HEK293 (cell line): ENCODE results near the gene REC8.

Experiments
- CTCF ChIA-PET: fragments of 350-600 bp; formaldehyde crosslinking; extraction: SDS; loops from one replicate; lab custom pipeline; 2021; ENCODE audit warnings: antibody characterized with exemption; lab: Yijun Ruan, JAX
- POLR2A ChIA-PET: fragments of 300-600 bp; formaldehyde crosslinking; extraction: SDS; loops from one replicate; lab custom pipeline; 2020; ENCODE audit warnings: antibody characterized with exemption, inconsistent platforms; lab: Yijun Ruan, JAX
- H3K27ac ChIP-seq: fragments of 200-500 bp; sonication (Bioruptor generic); 2 replicates; pipeline ENCODE4 v1.5.1; 2014; ENCODE audit warnings: low read depth, low read length, control low read depth, inconsistent platforms; ENCODE audit errors: extremely low read depth
- H3K36me3 ChIP-seq, 2 experiments: fragments of 200-500 bp in 1 of 2; sonication (Bioruptor generic) in 1 of 2; 1 replicate in 1 of 2; 2 replicates in 1 of 2; pipeline ENCODE4 v1.5.1; 2014 to 2017; ENCODE audit warnings: inconsistent platforms in 2 of 2, low read length in 2 of 2; ENCODE audit not compliant: control insufficient read depth in 2 of 2, insufficient read depth in 1 of 2
- H3K4me1 ChIP-seq: fragments of 200-500 bp; sonication (Bioruptor generic); 2 replicates; pipeline ENCODE4 v1.5.1; 2014; ENCODE audit warnings: mild to moderate bottlenecking, low read length, inconsistent platforms; ENCODE audit not compliant: control insufficient read depth, insufficient read depth
- H3K4me3 ChIP-seq: 2 replicates; pipeline ENCODE4 v1.5.1; 2011; ENCODE audit warnings: low read depth, mild to moderate bottlenecking, control low read depth, low read length, moderate library complexity
- H3K9me3 ChIP-seq: fragments of 200-500 bp; sonication (Bioruptor generic); 2 replicates; pipeline ENCODE4 v1.5.1; 2014; ENCODE audit warnings: low read depth, low read length, inconsistent platforms; ENCODE audit not compliant: control insufficient read depth, insufficient read depth
- KLF9 ChIP-seq: fragments of 450-650 bp; formaldehyde crosslinking; IDR thresholded peaks from 2 replicates; pipeline ENCODE4 v1.5.1; 2016; ENCODE audit warnings: missing biosample characterization, missing genetic modification characterization, low read depth
- MEIS1 ChIP-seq: sonication (generic); formaldehyde crosslinking; IDR thresholded peaks from 2 replicates; pipeline ENCODE4 v1.8.1; 2022; ENCODE audit warnings: missing genetic modification reagents, mild to moderate bottlenecking, borderline replicate concordance
- PRDM1 ChIP-seq: fragments of 450-650 bp; formaldehyde crosslinking; IDR thresholded peaks from 2 replicates; pipeline ENCODE4; 2016; ENCODE audit warnings: missing biosample characterization, missing genetic modification characterization
- ZNF138 ChIP-seq: fragments of 450-650 bp; formaldehyde crosslinking; IDR thresholded peaks from 2 replicates; pipeline ENCODE4 v1.5.1; 2016; ENCODE audit warnings: missing biosample characterization, missing genetic modification characterization, borderline replicate concordance
- ZNF426 ChIP-seq: fragments of 450-650 bp; formaldehyde crosslinking; IDR thresholded peaks from 2 replicates; pipeline ENCODE4 v1.5.1; 2017; ENCODE audit warnings: missing biosample characterization, missing genetic modification characterization, mild to moderate bottlenecking, inconsistent platforms, moderate library complexity
- ZNF529 ChIP-seq: fragments of 450-650 bp; formaldehyde crosslinking; IDR thresholded peaks from 2 replicates; pipeline ENCODE4 v1.5.1; 2017; ENCODE audit warnings: missing genetic modification characterization, missing biosample characterization; ENCODE audit not compliant: insufficient replicate concordance
- ZNF548 ChIP-seq: fragments of 450-650 bp; formaldehyde crosslinking; IDR thresholded peaks from 2 replicates; pipeline ENCODE4 v1.5.1; 2016; ENCODE audit warnings: missing biosample characterization, missing genetic modification characterization
- TF ChIP-seq, protein P1 (sequence below): fragments of 450-650 bp; formaldehyde crosslinking; IDR thresholded peaks from 2 replicates; pipeline ENCODE4 v1.5.1; 2016; ENCODE audit warnings: missing biosample characterization, missing genetic modification characterization
- TF ChIP-seq, protein P2 (sequence below): fragments of 450-650 bp; formaldehyde crosslinking; IDR thresholded peaks from 2 replicates; pipeline ENCODE4 v1.5.1; 2016; ENCODE audit warnings: missing biosample characterization, missing genetic modification characterization, borderline replicate concordance
- TF ChIP-seq, protein P3 (sequence below): fragments of 450-650 bp; formaldehyde crosslinking; IDR thresholded peaks from 2 replicates; pipeline ENCODE4 v1.5.1; 2016; ENCODE audit warnings: missing biosample characterization, missing genetic modification characterization
- TF ChIP-seq, protein P4 (sequence below): fragments of 450-650 bp; formaldehyde crosslinking; IDR thresholded peaks from 2 replicates; pipeline ENCODE4 v1.5.1; 2017; ENCODE audit warnings: missing biosample characterization, missing genetic modification characterization
- TF ChIP-seq, protein P5 (sequence below): fragments of 450-650 bp; formaldehyde crosslinking; IDR thresholded peaks from 2 replicates; pipeline ENCODE4; 2016; ENCODE audit warnings: missing biosample characterization, missing genetic modification characterization

Gene REC8

DNA sequence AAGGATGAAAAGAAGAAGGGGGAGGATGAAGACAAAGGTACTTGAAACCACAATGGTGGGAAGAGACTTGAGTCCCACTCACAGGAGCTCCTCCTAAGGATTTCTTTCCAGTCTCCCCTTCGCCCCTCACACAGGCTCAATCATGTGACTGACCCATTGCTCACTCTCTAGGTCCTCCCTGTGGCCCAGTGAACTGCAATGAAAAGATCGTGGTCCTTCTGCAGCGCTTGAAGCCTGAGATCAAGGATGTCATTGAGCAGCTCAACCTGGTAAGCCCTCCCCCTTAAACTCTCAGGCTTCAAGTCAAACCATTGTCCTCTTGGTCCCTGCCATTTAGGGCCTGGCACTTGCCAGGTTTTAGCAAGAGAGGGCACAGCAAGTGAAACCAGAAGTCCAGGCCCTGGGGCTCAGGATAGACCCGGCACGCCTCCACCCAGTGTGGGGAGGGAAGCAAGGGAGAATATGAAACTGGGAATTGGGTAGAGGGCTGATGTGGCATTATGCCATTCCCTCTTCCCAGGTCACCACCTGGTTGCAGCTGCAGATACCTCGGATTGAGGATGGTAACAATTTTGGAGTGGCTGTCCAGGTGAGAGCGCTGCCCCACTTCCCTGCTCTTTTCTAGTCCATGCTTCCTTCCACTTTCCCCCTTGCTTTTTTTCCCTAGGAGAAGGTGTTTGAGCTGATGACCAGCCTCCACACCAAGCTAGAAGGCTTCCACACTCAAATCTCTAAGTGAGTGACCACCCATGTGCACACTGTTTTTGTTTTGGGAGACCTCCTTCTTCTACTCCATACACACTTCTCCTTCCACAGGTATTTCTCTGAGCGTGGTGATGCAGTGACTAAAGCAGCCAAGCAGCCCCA lies 34.1 kb upstream of the REC8 start:
- POLR2A ChIA-PET: interaction anchor here (0.6 to 7.3 kb wide), 7 partner anchors 9 to 75 kb away, joined by 3 to 163 read pairs (median 21); partner anchors contain the start of genes CHMP4A, DCAF11, IRF9 and NRL
- CTCF ChIA-PET: interaction anchor here (0.6 to 1.2 kb wide), 5 partner anchors 8 to 294 kb away, joined by 3 to 4 read pairs (median 3); partner anchors contain the start of genes CIDEB, IRF9 and PSME2
- Histone ChIP-seq H3K36me3 (peaks cover 11 to 27% of the 10 kb centered on the region in 2 experiments), H3K9me3 (no peaks in the 10 kb centered on the region), H3K4me1 (peaks cover 4% of the 10 kb centered on the region; the same call in 1 of the 2 replicates), H3K27ac (no peak overlapping the region), H3K4me3 (no peak overlapping the region)
- TF ChIP-seq, protein P1, sequence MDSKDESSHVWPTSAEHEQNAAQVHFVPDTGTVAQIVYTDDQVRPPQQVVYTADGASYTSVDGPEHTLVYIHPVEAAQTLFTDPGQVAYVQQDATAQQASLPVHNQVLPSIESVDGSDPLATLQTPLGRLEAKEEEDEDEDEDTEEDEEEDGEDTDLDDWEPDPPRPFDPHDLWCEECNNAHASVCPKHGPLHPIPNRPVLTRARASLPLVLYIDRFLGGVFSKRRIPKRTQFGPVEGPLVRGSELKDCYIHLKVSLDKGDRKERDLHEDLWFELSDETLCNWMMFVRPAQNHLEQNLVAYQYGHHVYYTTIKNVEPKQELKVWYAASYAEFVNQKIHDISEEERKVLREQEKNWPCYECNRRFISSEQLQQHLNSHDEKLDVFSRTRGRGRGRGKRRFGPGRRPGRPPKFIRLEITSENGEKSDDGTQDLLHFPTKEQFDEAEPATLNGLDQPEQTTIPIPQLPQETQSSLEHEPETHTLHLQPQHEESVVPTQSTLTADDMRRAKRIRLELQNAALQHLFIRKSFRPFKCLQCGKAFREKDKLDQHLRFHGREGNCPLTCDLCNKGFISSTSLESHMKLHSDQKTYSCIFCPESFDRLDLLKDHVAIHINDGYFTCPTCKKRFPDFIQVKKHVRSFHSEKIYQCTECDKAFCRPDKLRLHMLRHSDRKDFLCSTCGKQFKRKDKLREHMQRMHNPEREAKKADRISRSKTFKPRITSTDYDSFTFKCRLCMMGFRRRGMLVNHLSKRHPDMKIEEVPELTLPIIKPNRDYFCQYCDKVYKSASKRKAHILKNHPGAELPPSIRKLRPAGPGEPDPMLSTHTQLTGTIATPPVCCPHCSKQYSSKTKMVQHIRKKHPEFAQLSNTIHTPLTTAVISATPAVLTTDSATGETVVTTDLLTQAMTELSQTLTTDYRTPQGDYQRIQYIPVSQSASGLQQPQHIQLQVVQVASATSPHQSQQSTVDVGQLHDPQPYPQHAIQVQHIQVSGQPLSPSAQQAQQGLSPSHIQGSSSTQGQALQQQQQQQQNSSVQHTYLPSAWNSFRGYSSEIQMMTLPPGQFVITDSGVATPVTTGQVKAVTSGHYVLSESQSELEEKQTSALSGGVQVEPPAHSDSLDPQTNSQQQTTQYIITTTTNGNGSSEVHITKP (tag by site-specific recombination): peak; percentile 78; the same call in 1 of the 2 replicates
- no peak for TF ChIP-seq ZNF548 (tag by site-specific recombination)
- TF ChIP-seq, protein P2, sequence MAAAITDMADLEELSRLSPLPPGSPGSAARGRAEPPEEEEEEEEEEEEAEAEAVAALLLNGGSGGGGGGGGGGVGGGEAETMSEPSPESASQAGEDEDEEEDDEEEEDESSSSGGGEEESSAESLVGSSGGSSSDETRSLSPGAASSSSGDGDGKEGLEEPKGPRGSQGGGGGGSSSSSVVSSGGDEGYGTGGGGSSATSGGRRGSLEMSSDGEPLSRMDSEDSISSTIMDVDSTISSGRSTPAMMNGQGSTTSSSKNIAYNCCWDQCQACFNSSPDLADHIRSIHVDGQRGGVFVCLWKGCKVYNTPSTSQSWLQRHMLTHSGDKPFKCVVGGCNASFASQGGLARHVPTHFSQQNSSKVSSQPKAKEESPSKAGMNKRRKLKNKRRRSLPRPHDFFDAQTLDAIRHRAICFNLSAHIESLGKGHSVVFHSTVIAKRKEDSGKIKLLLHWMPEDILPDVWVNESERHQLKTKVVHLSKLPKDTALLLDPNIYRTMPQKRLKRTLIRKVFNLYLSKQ (tag by site-specific recombination): no peak
- TF ChIP-seq PRDM1: 0 out of 2 replicates have a peak, but pooled peaks have one; percentile 17
- TF ChIP-seq ZNF426 (tag by site-specific recombination): no peak
- TF ChIP-seq, protein P3, sequence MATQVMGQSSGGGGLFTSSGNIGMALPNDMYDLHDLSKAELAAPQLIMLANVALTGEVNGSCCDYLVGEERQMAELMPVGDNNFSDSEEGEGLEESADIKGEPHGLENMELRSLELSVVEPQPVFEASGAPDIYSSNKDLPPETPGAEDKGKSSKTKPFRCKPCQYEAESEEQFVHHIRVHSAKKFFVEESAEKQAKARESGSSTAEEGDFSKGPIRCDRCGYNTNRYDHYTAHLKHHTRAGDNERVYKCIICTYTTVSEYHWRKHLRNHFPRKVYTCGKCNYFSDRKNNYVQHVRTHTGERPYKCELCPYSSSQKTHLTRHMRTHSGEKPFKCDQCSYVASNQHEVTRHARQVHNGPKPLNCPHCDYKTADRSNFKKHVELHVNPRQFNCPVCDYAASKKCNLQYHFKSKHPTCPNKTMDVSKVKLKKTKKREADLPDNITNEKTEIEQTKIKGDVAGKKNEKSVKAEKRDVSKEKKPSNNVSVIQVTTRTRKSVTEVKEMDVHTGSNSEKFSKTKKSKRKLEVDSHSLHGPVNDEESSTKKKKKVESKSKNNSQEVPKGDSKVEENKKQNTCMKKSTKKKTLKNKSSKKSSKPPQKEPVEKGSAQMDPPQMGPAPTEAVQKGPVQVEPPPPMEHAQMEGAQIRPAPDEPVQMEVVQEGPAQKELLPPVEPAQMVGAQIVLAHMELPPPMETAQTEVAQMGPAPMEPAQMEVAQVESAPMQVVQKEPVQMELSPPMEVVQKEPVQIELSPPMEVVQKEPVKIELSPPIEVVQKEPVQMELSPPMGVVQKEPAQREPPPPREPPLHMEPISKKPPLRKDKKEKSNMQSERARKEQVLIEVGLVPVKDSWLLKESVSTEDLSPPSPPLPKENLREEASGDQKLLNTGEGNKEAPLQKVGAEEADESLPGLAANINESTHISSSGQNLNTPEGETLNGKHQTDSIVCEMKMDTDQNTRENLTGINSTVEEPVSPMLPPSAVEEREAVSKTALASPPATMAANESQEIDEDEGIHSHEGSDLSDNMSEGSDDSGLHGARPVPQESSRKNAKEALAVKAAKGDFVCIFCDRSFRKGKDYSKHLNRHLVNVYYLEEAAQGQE (tag by site-specific recombination): no peak
- no peak for TF ChIP-seq KLF9 (tag by site-specific recombination)
- TF ChIP-seq, protein P4, sequence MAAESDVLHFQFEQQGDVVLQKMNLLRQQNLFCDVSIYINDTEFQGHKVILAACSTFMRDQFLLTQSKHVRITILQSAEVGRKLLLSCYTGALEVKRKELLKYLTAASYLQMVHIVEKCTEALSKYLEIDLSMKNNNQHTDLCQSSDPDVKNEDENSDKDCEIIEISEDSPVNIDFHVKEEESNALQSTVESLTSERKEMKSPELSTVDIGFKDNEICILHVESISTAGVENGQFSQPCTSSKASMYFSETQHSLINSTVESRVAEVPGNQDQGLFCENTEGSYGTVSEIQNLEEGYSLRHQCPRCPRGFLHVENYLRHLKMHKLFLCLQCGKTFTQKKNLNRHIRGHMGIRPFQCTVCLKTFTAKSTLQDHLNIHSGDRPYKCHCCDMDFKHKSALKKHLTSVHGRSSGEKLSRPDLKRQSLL: 0 out of 2 replicates have a peak, but pooled peaks have one; percentile 9
- TF ChIP-seq ZNF529: no peak
- no peak for TF ChIP-seq ZNF138 (tag by site-specific recombination)
- TF ChIP-seq, protein P5, sequence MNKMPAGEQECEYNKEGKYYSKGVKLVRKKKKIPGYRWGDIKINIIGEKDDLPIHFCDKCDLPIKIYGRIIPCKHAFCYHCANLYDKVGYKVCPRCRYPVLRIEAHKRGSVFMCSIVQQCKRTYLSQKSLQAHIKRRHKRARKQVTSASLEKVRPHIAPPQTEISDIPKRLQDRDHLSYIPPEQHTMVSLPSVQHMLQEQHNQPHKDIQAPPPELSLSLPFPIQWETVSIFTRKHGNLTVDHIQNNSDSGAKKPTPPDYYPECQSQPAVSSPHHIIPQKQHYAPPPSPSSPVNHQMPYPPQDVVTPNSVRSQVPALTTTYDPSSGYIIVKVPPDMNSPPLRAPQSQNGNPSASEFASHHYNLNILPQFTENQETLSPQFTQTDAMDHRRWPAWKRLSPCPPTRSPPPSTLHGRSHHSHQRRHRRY (tag by site-specific recombination): no peak
- TF ChIP-seq MEIS1 (CRISPR knock-in tag): no peak
